Right atrium auricular region (tissue), 2 donors: ENCODE data around the gene TPI1. TPM values are rescaled to one million over a fixed set of nuclear protein-coding genes. Genes with fewer than 3 reads are reported as not detected.

Experiments used
- DNase-seq: peaks from one replicate; pipeline ENCODE4 v3.0.0-alpha.2; 2019; ENCODE audit warnings: low spot score
- H3K27ac ChIP-seq, 2 donors: fragments of 200-600 bp; sonication (generic); 1 replicate in 1 of 2; 2 replicates in 1 of 2; pipeline ENCODE4 v1.5.1; 2016 to 2019
- H3K27me3 ChIP-seq, 2 donors: fragments of 200-600 bp; sonication (generic); one replicate each; pipeline versions ENCODE4 v1.5.1 to v1.6.0; 2017 to 2019
- H3K36me3 ChIP-seq: fragments of 200-600 bp; sonication (generic); one replicate; pipeline ENCODE4 v1.5.1; 2016
- H3K4me1 ChIP-seq, 2 donors: fragments of 200-600 bp; sonication (generic); one replicate each; pipeline versions ENCODE4 v1.5.1 to v1.6.0; 2017 to 2019
- H3K4me3 ChIP-seq, 2 donors: fragments of 200-600 bp; sonication (generic); 1 replicate in 1 of 2; 2 replicates in 1 of 2; pipeline ENCODE4 v1.5.1; 2017 to 2019; ENCODE audit warnings: mild to moderate bottlenecking in 1 of 2, moderate library complexity in 1 of 2
- H3K9me3 ChIP-seq, 2 donors: fragments of 200-600 bp; sonication (generic); one replicate each; pipeline ENCODE4 v1.5.1; 2019
- total RNA-seq, 2 donors: library from RNA; depleted of rRNA; stranded (reverse); fragments of >200 nt; gene quantifications; one replicate each; pipeline ENCODE4 v1.1.0, GENCODE V29; 2016
- TF ChIP-seq, protein P1 (sequence below), 2 donors: fragments of 200-600 bp; sonication (generic); IDR thresholded peaks; one replicate each; pipeline ENCODE4 v1.5.1; 2019; ENCODE audit warnings: antibody characterized with exemption in 2 of 2

TPI1 gene
- total RNA-seq, 2 donors from 2014 or later, result 755 to 842 TPM

DNA sequence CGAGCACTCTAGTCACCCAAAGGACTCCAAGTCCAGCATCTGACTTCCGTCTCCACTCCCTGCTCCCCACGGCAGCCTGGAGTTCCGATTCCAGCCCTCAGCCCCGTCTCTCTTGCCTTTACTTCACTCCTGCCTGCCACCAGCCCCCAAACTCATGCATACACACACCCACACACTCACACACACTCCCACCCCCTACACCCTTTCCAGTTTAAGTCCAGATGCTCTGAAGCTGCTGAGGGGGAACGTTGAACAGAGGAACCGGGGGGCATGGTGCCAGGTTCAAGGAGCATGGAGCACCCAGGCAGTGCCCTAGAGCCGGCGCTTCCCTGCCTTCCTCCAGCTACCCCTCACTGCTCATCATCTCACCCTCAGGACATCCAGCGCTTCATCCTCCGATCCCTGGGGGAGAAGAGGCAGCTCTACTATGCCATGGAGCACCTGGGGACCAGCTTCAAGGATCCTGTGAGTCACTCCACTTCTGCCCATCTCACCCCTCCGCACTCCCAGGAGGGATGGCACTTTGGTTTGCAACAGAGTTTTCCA lies 35.8 kb upstream of the TPI1 start:
- peaks cover 16% of the 10 kb centered on the region for H3K36me3 ChIP-seq
- DNase-seq, result no peak

DNA sequence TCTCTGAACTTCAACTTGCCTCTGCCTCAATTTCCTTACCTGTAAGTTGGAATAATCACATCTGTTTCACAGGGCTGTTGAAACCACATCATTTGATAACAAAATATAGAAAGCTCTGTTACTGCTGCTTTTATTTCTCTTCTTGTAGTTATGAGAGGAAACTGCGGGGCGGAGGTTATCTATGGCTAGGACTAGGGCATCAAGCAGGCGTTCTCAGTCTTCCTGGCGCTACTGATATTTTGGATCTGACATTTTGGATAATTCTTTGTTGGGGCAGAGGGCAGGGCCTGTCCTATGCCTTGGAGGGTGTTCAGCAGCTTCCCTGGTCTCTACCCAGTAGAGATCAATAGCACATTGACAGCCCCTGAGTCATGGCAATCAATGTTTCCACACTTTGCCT lies 35.2 kb upstream of the TPI1 start:
- no peak for DNase-seq
- Histone ChIP-seq H3K27ac (peak overlapping the region in 1 of 2 donors; percentile 65), H3K9me3 (no peaks in the 10 kb centered on the region), H3K4me3 (no peak overlapping the region), H3K4me1 (peaks cover 0 to 27% of the 10 kb centered on the region in 2 donors), H3K27me3 (no peaks in the 10 kb centered on the region), H3K36me3 (peaks cover 22% of the 10 kb centered on the region)
- TF ChIP-seq, protein P1, sequence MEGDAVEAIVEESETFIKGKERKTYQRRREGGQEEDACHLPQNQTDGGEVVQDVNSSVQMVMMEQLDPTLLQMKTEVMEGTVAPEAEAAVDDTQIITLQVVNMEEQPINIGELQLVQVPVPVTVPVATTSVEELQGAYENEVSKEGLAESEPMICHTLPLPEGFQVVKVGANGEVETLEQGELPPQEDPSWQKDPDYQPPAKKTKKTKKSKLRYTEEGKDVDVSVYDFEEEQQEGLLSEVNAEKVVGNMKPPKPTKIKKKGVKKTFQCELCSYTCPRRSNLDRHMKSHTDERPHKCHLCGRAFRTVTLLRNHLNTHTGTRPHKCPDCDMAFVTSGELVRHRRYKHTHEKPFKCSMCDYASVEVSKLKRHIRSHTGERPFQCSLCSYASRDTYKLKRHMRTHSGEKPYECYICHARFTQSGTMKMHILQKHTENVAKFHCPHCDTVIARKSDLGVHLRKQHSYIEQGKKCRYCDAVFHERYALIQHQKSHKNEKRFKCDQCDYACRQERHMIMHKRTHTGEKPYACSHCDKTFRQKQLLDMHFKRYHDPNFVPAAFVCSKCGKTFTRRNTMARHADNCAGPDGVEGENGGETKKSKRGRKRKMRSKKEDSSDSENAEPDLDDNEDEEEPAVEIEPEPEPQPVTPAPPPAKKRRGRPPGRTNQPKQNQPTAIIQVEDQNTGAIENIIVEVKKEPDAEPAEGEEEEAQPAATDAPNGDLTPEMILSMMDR (IDR thresholded peaks at IDR 0.05), result no peak

More for the DNA sequence above, 35.8 kb upstream of the TPI1 start:
- TF ChIP-seq, protein P1 (IDR thresholded peaks at IDR 0.05), result no peak
- Histone ChIP-seq H3K27ac (no peak overlapping the region), H3K27me3 (no peaks in the 10 kb centered on the region), H3K9me3 (no peaks in the 10 kb centered on the region), H3K4me1 (peaks cover 0 to 33% of the 10 kb centered on the region in 2 donors), H3K4me3 (no peak overlapping the region)

DNA sequence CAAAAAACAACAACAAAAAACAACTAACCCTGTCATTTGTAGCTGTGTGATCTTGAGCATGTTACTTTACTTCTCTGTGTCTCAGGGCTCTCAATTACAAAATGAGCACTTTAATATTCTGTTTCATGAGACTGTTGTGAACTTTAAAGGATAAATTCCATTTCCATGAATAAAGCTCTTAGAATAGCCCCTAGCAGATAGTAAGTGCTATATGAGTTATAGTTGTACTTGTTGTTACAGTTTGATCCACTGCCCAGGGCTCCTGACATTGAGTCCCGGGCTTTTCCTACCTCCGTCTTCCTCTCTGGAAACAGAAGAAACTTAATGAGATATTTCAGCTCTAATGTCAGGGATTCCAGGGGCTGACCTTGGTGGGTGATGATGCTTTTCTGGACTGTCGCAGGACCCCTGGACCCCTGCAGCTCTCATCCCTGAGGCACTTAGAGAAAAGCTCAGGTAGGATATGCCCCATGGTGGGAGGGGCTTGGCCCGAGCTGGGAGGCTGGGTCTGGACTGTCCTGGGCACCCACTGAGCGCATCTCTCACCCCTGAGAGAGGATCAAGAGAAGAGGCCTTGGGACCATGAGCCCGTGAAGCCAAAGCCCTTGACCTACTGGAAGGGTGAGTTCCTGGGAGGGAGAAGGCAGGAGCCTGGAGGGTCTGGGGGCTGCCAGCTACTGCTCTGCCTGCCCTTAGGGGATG lies 34.0 kb upstream of the TPI1 start:
- peaks cover 33% of the 10 kb centered on the region for H3K36me3 ChIP-seq
- no peaks in the 10 kb centered on the region for H3K27me3 ChIP-seq
- TF ChIP-seq, protein P1 (IDR thresholded peaks at IDR 0.05), result no peak
- no peak for DNase-seq
- peak overlapping the region; percentile 34 to 41 for H3K4me3 ChIP-seq
- no peaks in the 10 kb centered on the region for H3K9me3 ChIP-seq
- H3K4me1 ChIP-seq, result peaks cover 0 to 16% of the 10 kb centered on the region in 2 donors
- H3K27ac ChIP-seq, result peak overlapping the region; percentile 65 to 85

DNA sequence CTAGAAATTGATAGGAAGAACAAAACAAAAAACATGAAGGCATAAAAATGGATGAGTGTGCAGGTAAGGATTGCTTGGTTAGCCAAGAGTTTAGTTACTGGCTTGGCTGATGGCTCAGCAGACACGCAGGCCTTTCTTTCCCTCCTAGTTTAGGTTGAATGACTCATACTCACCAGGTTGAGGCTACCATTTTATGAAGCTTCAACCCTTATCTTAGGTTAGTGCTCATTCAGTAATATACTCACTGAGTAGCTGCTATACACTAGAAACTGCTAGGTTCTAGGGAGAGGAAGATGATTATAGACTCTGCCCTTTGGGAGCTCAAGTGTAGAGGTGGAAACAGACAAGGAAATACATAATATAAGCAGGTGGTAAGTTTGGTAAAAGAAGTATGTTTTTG lies 33.1 kb upstream of the TPI1 start:
- H3K4me1 ChIP-seq, result peaks cover 0 to 11% of the 10 kb centered on the region in 2 donors
- no peaks in the 10 kb centered on the region for H3K9me3 ChIP-seq
- no peaks in the 10 kb centered on the region for H3K27me3 ChIP-seq
- TF ChIP-seq, protein P1 (IDR thresholded peaks at IDR 0.05), result no peak
- peak overlapping the region; percentile 34 to 41 for H3K4me3 ChIP-seq
- peaks cover 42% of the 10 kb centered on the region for H3K36me3 ChIP-seq
- no peak for DNase-seq
- peak overlapping the region; percentile 65 to 85 for H3K27ac ChIP-seq

DNA sequence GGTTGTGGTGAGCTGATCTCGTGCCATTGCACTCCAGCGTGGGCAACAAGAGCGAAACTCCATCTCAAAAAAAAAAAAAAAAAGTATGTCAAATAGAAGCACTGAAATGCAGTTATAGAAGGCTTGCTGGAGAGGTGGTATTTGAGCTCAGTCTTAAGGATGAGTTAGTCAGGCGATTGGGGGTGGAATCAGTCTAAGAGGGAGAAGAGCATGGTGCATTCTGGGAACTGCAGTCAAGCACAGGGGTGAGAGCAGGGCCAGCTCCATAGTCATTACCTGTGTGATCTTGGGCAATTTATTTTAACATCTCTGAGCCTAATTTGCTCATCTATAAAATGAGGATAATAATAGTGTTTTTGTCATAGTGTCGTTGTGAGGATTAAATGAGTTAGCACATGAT lies 32.5 kb upstream of the TPI1 start:
- peaks cover 48% of the 10 kb centered on the region for H3K36me3 ChIP-seq
- H3K4me1 ChIP-seq, result peaks cover 0 to 5% of the 10 kb centered on the region in 2 donors
- no peaks in the 10 kb centered on the region for H3K27me3 ChIP-seq
- no peak overlapping the region for H3K4me3 ChIP-seq
- no peak overlapping the region for H3K27ac ChIP-seq
- TF ChIP-seq, protein P1 (IDR thresholded peaks at IDR 0.05), result no peak
- no peaks in the 10 kb centered on the region for H3K9me3 ChIP-seq
- DNase-seq, result no peak
